SK-N-SH (cell line): Measurements from ENCODE around the gene CIDEB. TPM values are rescaled to one million over a fixed set of nuclear protein-coding genes. Genes with fewer than 3 reads are reported as not detected.

Source experiments
- CTCF ChIA-PET: fragments of 300-600, 350-600 bp; formaldehyde crosslinking; extraction: SDS; loops from one replicate; lab custom pipeline; 2021; lab: Yijun Ruan, JAX
- POLR2A ChIA-PET: fragments of 350-600 bp; sonication (Branson Sonifier 250); formaldehyde crosslinking; extraction: SDS; loops from one replicate; lab custom pipeline; 2020; ENCODE audit warnings: antibody characterized with exemption, inconsistent platforms; lab: Yijun Ruan, JAX
- DNase-seq: peaks from one replicate; pipeline ENCODE4 v3.0.0; 2012
- H2AFZ ChIP-seq: fragments of 200-600 bp; sonication (generic); 2 replicates; pipeline ENCODE4 v1.8.1; 2016; ENCODE audit warnings: antibody characterized with exemption, mild to moderate bottlenecking, low read depth
- H3F3A ChIP-seq: fragments of 200-600 bp; sonication (generic); replicated peaks from 2 replicates; pipeline ENCODE3; 2016; ENCODE audit warnings: antibody characterized with exemption, mild to moderate bottlenecking; ENCODE audit not compliant: insufficient read depth
- H3K27ac ChIP-seq, 2 experiments: fragments of 200-500 bp in 1 of 2; fragments of 200-600 bp in 1 of 2; sonication (Bioruptor generic) in 1 of 2; sonication (generic), shearing (Covaris generic) in 1 of 2; 2 replicates each; pipeline versions ENCODE4 v1.5.1 to v1.6.1; 2014 to 2016; ENCODE audit warnings: low read depth in 2 of 2, inconsistent platforms in 1 of 2, low read length in 1 of 2, mild to moderate bottlenecking in 1 of 2, mixed read lengths in 1 of 2
- H3K27me3 ChIP-seq: fragments of 200-600 bp; sonication (generic), shearing (Covaris generic); 2 replicates; pipeline ENCODE4 v1.6.1; 2016; ENCODE audit warnings: mixed run types; ENCODE audit not compliant: insufficient read depth
- H3K36me3 ChIP-seq, 2 experiments: fragments of 200-500 bp in 1 of 2; fragments of 200-600 bp in 1 of 2; sonication (Bioruptor generic) in 1 of 2; sonication (generic) in 1 of 2; replicated peaks in 1 of 2; 2 replicates each; pipeline versions ENCODE3 to v1.5.1; 2014 to 2016; ENCODE audit warnings: low read length in 1 of 2, mild to moderate bottlenecking in 1 of 2; ENCODE audit not compliant: insufficient read depth in 2 of 2, control insufficient read depth in 1 of 2
- H3K4me1 ChIP-seq, 2 experiments: fragments of 200-500 bp in 1 of 2; fragments of 200-600 bp in 1 of 2; sonication (Bioruptor generic) in 1 of 2; sonication (generic), shearing (Covaris generic) in 1 of 2; 2 replicates each; pipeline versions ENCODE4 v1.5.1 to v1.6.1; 2014 to 2016; ENCODE audit warnings: low read depth in 1 of 2, low read length in 1 of 2, mixed run types in 1 of 2; ENCODE audit not compliant: insufficient read depth in 2 of 2, control insufficient read depth in 1 of 2
- H3K4me2 ChIP-seq: fragments of 200-600 bp; sonication (generic), shearing (Covaris generic); 2 replicates; pipeline ENCODE4 v1.6.1; 2017; ENCODE audit warnings: mixed run types
- H3K4me3 ChIP-seq, 2 experiments: fragments of 200-500 bp in 1 of 2; fragments of 200-600 bp in 1 of 2; sonication (Bioruptor generic) in 1 of 2; sonication (generic), shearing (Covaris generic) in 1 of 2; 2 replicates each; pipeline versions ENCODE4 v1.5.1 to v1.8.1; 2014 to 2016; ENCODE audit warnings: low read depth in 2 of 2, inconsistent platforms in 1 of 2, low read length in 1 of 2, mild to moderate bottlenecking in 1 of 2, mixed read lengths in 1 of 2, moderate library complexity in 1 of 2
- H3K79me2 ChIP-seq: fragments of 200-600 bp; sonication (generic); 2 replicates; pipeline ENCODE4 v1.8.1; 2017; ENCODE audit warnings: mild to moderate bottlenecking; ENCODE audit not compliant: insufficient read depth
- H3K9ac ChIP-seq: fragments of 200-600 bp; sonication (generic); 2 replicates; pipeline ENCODE4 v1.6.1; 2017; ENCODE audit warnings: mixed run types
- H3K9me2 ChIP-seq: fragments of 200-600 bp; sonication (generic); 2 replicates; pipeline ENCODE4 v1.6.1; 2017; ENCODE audit warnings: mixed run types
- H3K9me3 ChIP-seq: fragments of 200-600 bp; sonication (generic); 2 replicates; pipeline ENCODE4 v1.6.1; 2017; ENCODE audit warnings: mixed run types, mild to moderate bottlenecking, moderate library complexity
- H4K20me1 ChIP-seq: fragments of 200-600 bp; sonication (generic); 2 replicates; pipeline ENCODE4 v1.6.1; 2017; ENCODE audit warnings: mild to moderate bottlenecking, mixed run types; ENCODE audit not compliant: insufficient read depth
- ELF1 ChIP-seq: IDR thresholded peaks from 2 replicates; pipeline ENCODE4 v1.4.0; 2012
- FOSL2 ChIP-seq: IDR thresholded peaks from 2 replicates; pipeline ENCODE4 v1.4.0; 2012; ENCODE audit warnings: low read depth, mild to moderate bottlenecking, moderate library complexity, borderline replicate concordance
- FOXJ3 ChIP-seq: sonication (generic); formaldehyde crosslinking; IDR thresholded peaks from 2 replicates; pipeline ENCODE4 v1.5.1; 2020; ENCODE audit warnings: mild to moderate bottlenecking, missing genetic modification reagents
- FOXM1 ChIP-seq: IDR thresholded peaks from 2 replicates; pipeline ENCODE4 v1.4.0; 2012; ENCODE audit warnings: low read depth, mild to moderate bottlenecking
- GATA2 ChIP-seq: sonication (generic); formaldehyde crosslinking; IDR thresholded peaks from 2 replicates; pipeline ENCODE4 v1.5.0; 2020; ENCODE audit warnings: mild to moderate bottlenecking, missing genetic modification reagents
- JUND ChIP-seq: IDR thresholded peaks from 2 replicates; pipeline ENCODE4 v1.4.0; 2012
- MXI1 ChIP-seq: IDR thresholded peaks from 2 replicates; pipeline ENCODE4 v1.6.1; 2012; ENCODE audit warnings: mild to moderate bottlenecking, low read depth, low read length, improper control_type of control experiment
- RAD21 ChIP-seq: IDR thresholded peaks from 2 replicates; pipeline ENCODE4 v1.6.1; 2012; ENCODE audit warnings: mild to moderate bottlenecking, low read length
- RCOR1 ChIP-seq: fragments of 150-350 bp; IDR thresholded peaks from 2 replicates; pipeline ENCODE4 v1.6.1; 2017; ENCODE audit warnings: antibody characterized with exemption, low read length
- RFX5 ChIP-seq: IDR thresholded peaks from 2 replicates; pipeline ENCODE4 v1.6.1; 2012; ENCODE audit warnings: mild to moderate bottlenecking, improper control_type of control experiment, low read length
- RXRA ChIP-seq: IDR thresholded peaks from 2 replicates; pipeline ENCODE4 v1.4.0; 2012; ENCODE audit warnings: low read depth, mild to moderate bottlenecking, borderline replicate concordance
- SIN3A ChIP-seq: IDR thresholded peaks from 2 replicates; pipeline ENCODE4 v1.6.1; 2012; ENCODE audit warnings: low read depth, mild to moderate bottlenecking, low read length, moderate library complexity, borderline replicate concordance
- TAF1 ChIP-seq: IDR thresholded peaks from 2 replicates; pipeline ENCODE4 v1.6.1; 2012; ENCODE audit warnings: low read depth, mild to moderate bottlenecking, low read length, moderate library complexity, borderline replicate concordance
- TEAD4 ChIP-seq: IDR thresholded peaks from 2 replicates; pipeline ENCODE4 v1.4.0; 2012; ENCODE audit warnings: mild to moderate bottlenecking, borderline replicate concordance; ENCODE audit not compliant: insufficient read depth
- WGBS: methylation state at CpG from one replicate; pipeline ENCODE4 v1.1.6; 2017; ENCODE audit warnings: low lambda C conversion rate; 5-methylcytosine and 5-hydroxymethylcytosine counted together
- polyA plus RNA-seq, 3 experiments: library from polyadenylated mRNA; depleted of rRNA; stranded (reverse); fragments of >200 nt; gene quantifications; 2 replicates each; pipeline ENCODE4 v1.2.3, GENCODE V29; 2012
- TF ChIP-seq, protein P1 (sequence below): fragments of 200-600 bp; sonication (generic); IDR thresholded peaks from 2 replicates; pipeline ENCODE4 v1.6.1; 2017; ENCODE audit warnings: antibody characterized with exemption, mild to moderate bottlenecking, moderate library complexity
- TF ChIP-seq, protein P2 (sequence below): fragments of 150-350 bp; IDR thresholded peaks from 2 replicates; pipeline ENCODE4 v1.6.1; 2016; ENCODE audit warnings: mild to moderate bottlenecking, low read depth, low read length

Gene CIDEB
- polyA plus RNA-seq, 1 of the 3 experiments (the other 2 are of a cell fraction): 0.05 TPM

DNA sequence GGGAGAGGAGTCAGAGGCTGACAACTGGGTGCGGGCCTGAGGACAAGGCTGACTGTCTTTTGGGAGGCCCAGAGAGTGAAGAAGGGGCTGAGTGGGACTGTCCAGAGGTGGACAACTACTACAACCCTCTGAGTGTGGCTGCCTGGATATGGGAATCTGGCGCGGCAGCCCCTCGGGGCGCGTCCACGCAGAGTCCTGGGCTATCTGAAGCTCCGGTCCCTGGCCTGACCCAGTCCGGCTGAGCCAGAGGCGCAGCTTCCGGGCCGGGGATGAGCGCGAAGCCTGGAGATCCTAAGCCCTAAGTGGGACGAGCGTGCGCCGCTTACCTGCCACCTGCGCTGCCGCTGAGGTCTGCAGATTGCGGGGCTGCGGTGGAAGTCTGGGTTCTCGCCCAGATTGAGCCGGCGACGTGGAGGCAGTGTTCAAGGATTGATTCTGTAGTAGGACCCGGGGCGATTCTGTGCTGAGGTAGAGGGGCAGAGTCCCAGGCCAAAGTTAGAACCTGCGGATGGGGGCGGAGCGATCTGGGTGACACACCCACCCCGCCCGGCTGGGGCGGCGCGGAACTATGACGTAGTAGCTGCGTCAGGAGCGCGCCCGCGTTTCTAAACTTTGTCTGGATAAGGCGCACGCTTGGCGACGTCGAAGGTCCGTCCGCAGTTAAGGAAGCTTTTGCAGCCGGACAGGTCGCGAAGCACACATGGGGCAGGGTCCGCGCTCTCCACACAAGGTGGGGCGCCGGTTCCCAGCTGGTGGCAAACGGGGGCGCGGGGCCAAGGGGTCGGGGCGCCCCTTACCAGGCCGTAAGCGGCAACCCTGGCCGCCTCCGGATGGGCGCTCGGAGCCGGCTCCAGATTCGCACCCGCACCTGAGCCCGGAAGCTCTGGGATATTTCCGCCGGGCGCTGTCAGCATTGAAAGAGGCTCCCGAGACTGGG, 8.3 kb downstream of the CIDEB start, which contains the start of the genes DHRS1 and NOP9 (continued):
- TF ChIP-seq JUND (no peak), FOSL2 (peak; percentile 11; the same call in 1 of the 2 replicates), RFX5 (no peak), MXI1 (peak; percentile 97)
- TF ChIP-seq, protein P1, sequence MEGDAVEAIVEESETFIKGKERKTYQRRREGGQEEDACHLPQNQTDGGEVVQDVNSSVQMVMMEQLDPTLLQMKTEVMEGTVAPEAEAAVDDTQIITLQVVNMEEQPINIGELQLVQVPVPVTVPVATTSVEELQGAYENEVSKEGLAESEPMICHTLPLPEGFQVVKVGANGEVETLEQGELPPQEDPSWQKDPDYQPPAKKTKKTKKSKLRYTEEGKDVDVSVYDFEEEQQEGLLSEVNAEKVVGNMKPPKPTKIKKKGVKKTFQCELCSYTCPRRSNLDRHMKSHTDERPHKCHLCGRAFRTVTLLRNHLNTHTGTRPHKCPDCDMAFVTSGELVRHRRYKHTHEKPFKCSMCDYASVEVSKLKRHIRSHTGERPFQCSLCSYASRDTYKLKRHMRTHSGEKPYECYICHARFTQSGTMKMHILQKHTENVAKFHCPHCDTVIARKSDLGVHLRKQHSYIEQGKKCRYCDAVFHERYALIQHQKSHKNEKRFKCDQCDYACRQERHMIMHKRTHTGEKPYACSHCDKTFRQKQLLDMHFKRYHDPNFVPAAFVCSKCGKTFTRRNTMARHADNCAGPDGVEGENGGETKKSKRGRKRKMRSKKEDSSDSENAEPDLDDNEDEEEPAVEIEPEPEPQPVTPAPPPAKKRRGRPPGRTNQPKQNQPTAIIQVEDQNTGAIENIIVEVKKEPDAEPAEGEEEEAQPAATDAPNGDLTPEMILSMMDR: no peak

DNA sequence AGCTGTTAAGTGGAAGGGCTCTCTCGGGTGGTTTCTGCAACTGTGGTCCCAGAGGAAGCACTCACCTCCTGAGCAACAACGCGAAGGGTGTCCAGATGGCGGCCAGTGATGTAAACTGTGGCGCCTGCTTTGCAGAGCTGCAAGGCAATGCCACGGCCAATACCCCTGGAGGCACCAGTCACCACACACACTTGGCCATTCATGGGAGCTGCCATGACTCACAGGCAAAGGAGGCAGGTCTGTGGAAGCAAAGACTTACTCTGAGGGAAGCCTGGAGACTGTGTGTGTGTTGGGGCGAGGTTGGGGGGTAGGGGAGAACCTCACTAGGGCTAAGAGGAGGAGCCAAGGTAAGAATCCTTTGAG, 8.9 kb downstream of the CIDEB start:
- Histone ChIP-seq H3K79me2 (peaks cover 28% of the 10 kb centered on the region), H3K27ac (peak overlapping the region in 1 of 2 experiments; percentile 69; a peak in 2 of 4 replicates), H3K9ac (peak overlapping the region; percentile 82), H3K27me3 (no peaks in the 10 kb centered on the region), H3K4me3 (peak overlapping the region; percentile 92 to 93), H2AFZ (peak overlapping the region; percentile 90; the same call in 1 of the 2 replicates), H3K4me1 (peaks cover 13 to 14% of the 10 kb centered on the region in 2 experiments), H4K20me1 (no peaks in the 10 kb centered on the region), H3K9me2 (no peaks in the 10 kb centered on the region), H3K36me3 (peaks cover 39 to 42% of the 10 kb centered on the region in 2 experiments), H3K9me3 (no peaks in the 10 kb centered on the region), H3K4me2 (peak overlapping the region; percentile 98), H3F3A (peaks cover 21% of the 10 kb centered on the region)
- POLR2A ChIA-PET: interaction anchor here (1.0 to 4.5 kb wide), 3 partner anchors 9 to 57 kb away, joined by 4 to 27 read pairs (median 4); partner anchors contain the start of genes CIDEB, RABGGTA and TINF2
- CTCF ChIA-PET: interaction anchor here (2.2 to 8.1 kb wide), 6 partner anchors 10 to 137 kb away, joined by 7 to 191 read pairs (median 52); partner anchors contain the start of genes CHMP4A, CIDEB, LTB4R2 and MDP1
- 12% methylated on average over 7 of the region's 7 CpGs for WGBS
- TF ChIP-seq FOXJ3 (CRISPR knock-in tag) (no peak), FOSL2 (peak; percentile 22; the same call in 1 of the 2 replicates)
- no peak for DNase-seq

DNA sequence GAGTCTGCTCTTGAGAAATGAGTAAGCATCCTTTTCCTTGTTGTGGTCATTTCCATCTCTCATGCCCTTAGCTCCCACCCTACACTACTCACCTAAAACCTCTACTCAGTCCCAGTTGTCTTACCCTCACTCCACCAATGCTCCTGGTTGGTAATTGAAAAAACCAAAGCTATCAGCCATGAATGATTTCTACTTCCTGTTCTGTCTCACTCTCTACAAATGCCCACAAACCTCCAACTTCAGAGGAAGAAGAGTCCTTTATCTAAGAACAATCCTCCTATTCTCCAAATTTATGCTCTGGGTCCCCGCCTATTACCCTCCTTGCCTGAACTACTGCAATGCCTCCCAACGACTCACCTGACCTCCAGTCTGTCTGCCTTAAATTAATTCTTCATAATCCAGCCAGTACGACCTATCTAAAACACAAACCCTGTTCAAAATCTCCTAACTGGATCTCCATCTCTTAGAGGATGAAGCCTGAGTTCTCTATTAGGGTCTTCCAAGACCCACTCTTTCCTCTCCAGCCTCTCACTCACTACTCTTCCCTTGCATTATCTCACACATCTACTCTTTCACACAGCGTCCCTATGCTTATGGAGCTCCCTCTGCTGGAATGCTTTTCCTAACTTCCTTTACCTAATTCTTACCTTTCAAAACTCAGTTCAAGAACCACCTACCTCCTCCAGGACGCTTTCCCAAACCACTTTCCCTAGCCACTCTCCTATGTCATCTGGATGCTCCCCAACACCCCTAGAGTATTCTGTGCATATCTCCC, 10.4 kb downstream of the CIDEB start:
- ChIA-PET POLR2A (interaction anchor here (4.5 kb wide), 1 partner anchor 55 kb away, joined by 27 read pairs; the partner anchor contains the start of gene TINF2), CTCF (interaction anchor here (1.1 to 8.1 kb wide), 27 partner anchors 10 to 245 kb away, joined by 3 to 191 read pairs (median 8); partner anchors contain the start of genes CARMIL3, CHMP4A, CIDEB and LTB4R2)
- peak; percentile 43 for DNase-seq
- TF ChIP-seq ELF1 (no peak), SIN3A (no peak), TAF1 (no peak), GATA2 (CRISPR knock-in tag) (peak; percentile 35; the same call in 1 of the 2 replicates), RXRA (no peak), TEAD4 (no peak), RAD21 (peak; percentile 44; the same call in 1 of the 2 replicates), RCOR1 (no peak), FOXM1 (no peak)
- TF ChIP-seq, protein P1: peak; percentile 51
- TF ChIP-seq, protein P2, sequence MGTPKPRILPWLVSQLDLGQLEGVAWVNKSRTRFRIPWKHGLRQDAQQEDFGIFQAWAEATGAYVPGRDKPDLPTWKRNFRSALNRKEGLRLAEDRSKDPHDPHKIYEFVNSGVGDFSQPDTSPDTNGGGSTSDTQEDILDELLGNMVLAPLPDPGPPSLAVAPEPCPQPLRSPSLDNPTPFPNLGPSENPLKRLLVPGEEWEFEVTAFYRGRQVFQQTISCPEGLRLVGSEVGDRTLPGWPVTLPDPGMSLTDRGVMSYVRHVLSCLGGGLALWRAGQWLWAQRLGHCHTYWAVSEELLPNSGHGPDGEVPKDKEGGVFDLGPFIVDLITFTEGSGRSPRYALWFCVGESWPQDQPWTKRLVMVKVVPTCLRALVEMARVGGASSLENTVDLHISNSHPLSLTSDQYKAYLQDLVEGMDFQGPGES: no peak

More for the DNA sequence above, 10.4 kb downstream of the CIDEB start:
- Histone ChIP-seq H3K9me2 (no peaks in the 10 kb centered on the region), H3K4me1 (peaks cover 13 to 14% of the 10 kb centered on the region in 2 experiments), H3K4me2 (no peak overlapping the region), H3K27ac (no peak overlapping the region), H3K27me3 (no peaks in the 10 kb centered on the region), H3K4me3 (no peak overlapping the region; a peak in 1 of 4 replicates), H3K79me2 (peaks cover 28% of the 10 kb centered on the region), H2AFZ (no peak overlapping the region), H3F3A (peaks cover 21% of the 10 kb centered on the region), H3K9me3 (no peaks in the 10 kb centered on the region), H3K36me3 (peaks cover 25 to 31% of the 10 kb centered on the region in 2 experiments), H4K20me1 (no peaks in the 10 kb centered on the region), H3K9ac (no peak overlapping the region)
- 40% methylated on average over 5 of the region's 5 CpGs for WGBS
